ENCODE measurements around the gene SEMA6A. TPM values are rescaled to one million over a fixed set of nuclear protein-coding genes. Genes with fewer than 3 reads are reported as not detected.

Gene SEMA6A
- polyA plus RNA-seq, 1 of the 3 experiments (the other 2 are of a cell fraction) = 0.18 TPM

GRCh38 chr5:116507051-116507537 is 67.5 kb downstream of the SEMA6A start:
- ChIA-PET POLR2A (no interaction called here), CTCF (interaction anchor here (1.1 to 2.2 kb wide), 5 partner anchors 9 to 369 kb away, joined by 3 to 6 read pairs (median 3); no protein-coding TSS in a partner anchor)
- WGBS (ENCODE audit: low lambda C conversion rate) = 51% methylated on average over 3 of the region's 3 CpGs
- Histone ChIP-seq H3F3A (replicated peaks; ENCODE audit: insufficient read depth) (peaks cover 4% of the 10 kb centered on the region), H3K27me3 (ENCODE audit: insufficient read depth) (no peaks in the 10 kb centered on the region), H2AFZ (ENCODE audit: low read depth) (no peak overlapping the region), H3K36me3 (replicated peaks in 1 of 2; ENCODE audit: control insufficient read depth in 1 of 2, insufficient read depth in 2 of 2, low read length in 1 of 2) (no peaks in the 10 kb centered on the region), H3K79me2 (ENCODE audit: insufficient read depth) (no peaks in the 10 kb centered on the region), H3K9ac (no peak overlapping the region), H3K9me3 (no peaks in the 10 kb centered on the region), H3K4me1 (ENCODE audit: control insufficient read depth in 1 of 2, insufficient read depth in 2 of 2, low read depth in 1 of 2, low read length in 1 of 2) (peaks cover 0 to 18% of the 10 kb centered on the region in 2 experiments; a peak in 2 of 4 replicates), H3K4me2 (no peak overlapping the region), H4K20me1 (ENCODE audit: insufficient read depth) (no peaks in the 10 kb centered on the region), H3K27ac (ENCODE audit: low read depth in 2 of 2, low read length in 1 of 2) (no peak overlapping the region), H3K9me2 (no peaks in the 10 kb centered on the region), H3K4me3 (ENCODE audit: low read depth in 2 of 2, low read length in 1 of 2) (no peak overlapping the region)
- TF ChIP-seq USF1 (IDR thresholded peaks at IDR 0.05; ENCODE audit: borderline replicate concordance, low read depth) = no peak
- no peak for TF ChIP-seq MEF2A (IDR thresholded peaks at IDR 0.05; ENCODE audit: borderline replicate concordance, low read depth)
- no peak for TF ChIP-seq ELF1 (IDR thresholded peaks at IDR 0.05)
- no peak for TF ChIP-seq NRF1 (IDR thresholded peaks at IDR 0.05; ENCODE audit: low read depth, low read length)
- TF ChIP-seq IRF3 (IDR thresholded peaks at IDR 0.05; ENCODE audit: low read depth, low read length) = no peak
- TF ChIP-seq SMC3 (IDR thresholded peaks at IDR 0.05; ENCODE audit: low read depth, low read length) = no peak
- no peak for TF ChIP-seq RFX5 (IDR thresholded peaks at IDR 0.05; ENCODE audit: low read length)
- no peak for TF ChIP-seq CTCF (IDR thresholded peaks at IDR 0.05)
- TF ChIP-seq NFIC (IDR thresholded peaks at IDR 0.05; ENCODE audit: borderline replicate concordance) = no peak
- no peak for TF ChIP-seq CHD2 (IDR thresholded peaks at IDR 0.05; ENCODE audit: low read length, partially characterized antibody)
- DNase-seq = no peak

GRCh38 chr5:116506488-116506887 is 68.1 kb downstream of the SEMA6A start:
- H3K9me3 ChIP-seq = no peaks in the 10 kb centered on the region
- H3K4me1 ChIP-seq (ENCODE audit: control insufficient read depth in 1 of 2, insufficient read depth in 2 of 2, low read depth in 1 of 2, low read length in 1 of 2) = peaks cover 0 to 20% of the 10 kb centered on the region in 2 experiments; a peak in 2 of 4 replicates
- H2AFZ ChIP-seq (ENCODE audit: low read depth) = no peak overlapping the region
- H4K20me1 ChIP-seq (ENCODE audit: insufficient read depth) = no peaks in the 10 kb centered on the region
- no peaks in the 10 kb centered on the region for H3K36me3 ChIP-seq (replicated peaks in 1 of 2; ENCODE audit: control insufficient read depth in 1 of 2, insufficient read depth in 2 of 2, low read length in 1 of 2)
- H3K9me2 ChIP-seq = no peaks in the 10 kb centered on the region
- no peak overlapping the region for H3K9ac ChIP-seq
- no peak overlapping the region for H3K4me2 ChIP-seq
- H3K27me3 ChIP-seq (ENCODE audit: insufficient read depth) = no peaks in the 10 kb centered on the region
- no peak for TF ChIP-seq ELF1 (IDR thresholded peaks at IDR 0.05)
- no peak for TF ChIP-seq MAX (IDR thresholded peaks at IDR 0.05; ENCODE audit: low read depth)
- TF ChIP-seq TAF1 (IDR thresholded peaks at IDR 0.05; ENCODE audit: borderline replicate concordance, low read depth, low read length) = no peak
- no peak for TF ChIP-seq TEAD4 (IDR thresholded peaks at IDR 0.05; ENCODE audit: borderline replicate concordance, insufficient read depth)
- no peak for TF ChIP-seq NFIC (IDR thresholded peaks at IDR 0.05; ENCODE audit: borderline replicate concordance)
- no peak for TF ChIP-seq SMC3 (IDR thresholded peaks at IDR 0.05; ENCODE audit: low read depth, low read length)
- TF ChIP-seq MEF2A (IDR thresholded peaks at IDR 0.05; ENCODE audit: borderline replicate concordance, low read depth) = no peak
- TF ChIP-seq CHD2 (IDR thresholded peaks at IDR 0.05; ENCODE audit: low read length, partially characterized antibody) = no peak
- no peak for TF ChIP-seq FOSL2 (IDR thresholded peaks at IDR 0.05; ENCODE audit: borderline replicate concordance, low read depth)
- no peak for TF ChIP-seq FOXJ3 (CRISPR knock-in tag; IDR thresholded peaks at IDR 0.05)
- TF ChIP-seq FOXM1 (IDR thresholded peaks at IDR 0.05; ENCODE audit: low read depth) = no peak
- no peak for TF ChIP-seq USF2 (IDR thresholded peaks at IDR 0.05; ENCODE audit: borderline replicate concordance, low read depth, low read length)
- TF ChIP-seq POLR2AphosphoS5 (IDR thresholded peaks at IDR 0.05; ENCODE audit: low read depth, low read length) = no peak
- TF ChIP-seq JUND (IDR thresholded peaks at IDR 0.05) = no peak
- no peak for TF ChIP-seq GABPA (IDR thresholded peaks at IDR 0.05; ENCODE audit: low read depth)
- TF ChIP-seq EP300 (IDR thresholded peaks at IDR 0.05; ENCODE audit: borderline replicate concordance in 1 of 2, low read depth in 1 of 2, low read length in 1 of 2) = no peak
- no peak for TF ChIP-seq TCF12 (IDR thresholded peaks at IDR 0.05)
- no peak for TF ChIP-seq MXI1 (IDR thresholded peaks at IDR 0.05; ENCODE audit: low read depth, low read length)
- 65% methylated on average over 2 of the region's 2 CpGs for WGBS (ENCODE audit: low lambda C conversion rate)
- H3F3A ChIP-seq (replicated peaks; ENCODE audit: insufficient read depth) = peaks cover 4% of the 10 kb centered on the region
- CTCF ChIA-PET = interaction anchor here (1.1 to 2.2 kb wide), 5 partner anchors 8 to 368 kb away, joined by 3 to 6 read pairs (median 3); no protein-coding TSS in a partner anchor
- POLR2A ChIA-PET = no interaction called here
- no peak overlapping the region for H3K4me3 ChIP-seq (ENCODE audit: low read depth in 2 of 2, low read length in 1 of 2)
- no peak for DNase-seq
- H3K79me2 ChIP-seq (ENCODE audit: insufficient read depth) = no peaks in the 10 kb centered on the region
- H3K27ac ChIP-seq (ENCODE audit: low read depth in 2 of 2, low read length in 1 of 2) = no peak overlapping the region
